Ishikawa (cell line): Measurements from ENCODE around the gene COL15A1.

Experiments used
- CEBPB ChIP-seq: IDR thresholded peaks from 2 replicates; pipeline ENCODE4 v1.6.1; 2012
- CREB1 ChIP-seq: IDR thresholded peaks from 2 replicates; pipeline ENCODE4 v1.6.1; 2012; ENCODE audit warnings: low read depth
- EGR1 ChIP-seq: IDR thresholded peaks from 2 replicates; pipeline ENCODE4 v1.6.1; 2012
- EP300 ChIP-seq: IDR thresholded peaks from 2 replicates; pipeline ENCODE4 v1.6.1; 2012; ENCODE audit warnings: borderline replicate concordance
- FOXM1 ChIP-seq: IDR thresholded peaks from 2 replicates; pipeline ENCODE4 v1.6.1; 2012; ENCODE audit warnings: low read depth, borderline replicate concordance
- MAX ChIP-seq: IDR thresholded peaks from 2 replicates; pipeline ENCODE4 v1.6.1; 2012
- NFIC ChIP-seq: IDR thresholded peaks from 2 replicates; pipeline ENCODE4 v1.6.1; 2012
- RAD21 ChIP-seq: IDR thresholded peaks from 2 replicates; pipeline ENCODE4 v1.6.1; 2012; ENCODE audit warnings: low read depth
- REST ChIP-seq: IDR thresholded peaks from 2 replicates; pipeline ENCODE4 v1.6.1; 2012; ENCODE audit warnings: low read depth, mild to moderate bottlenecking
- TAF1 ChIP-seq: IDR thresholded peaks from 2 replicates; pipeline ENCODE4 v1.6.1; 2012; ENCODE audit warnings: low read depth, mild to moderate bottlenecking
- TCF12 ChIP-seq: IDR thresholded peaks from 2 replicates; pipeline ENCODE4 v1.6.1; 2012; ENCODE audit warnings: low read depth
- TEAD4 ChIP-seq: IDR thresholded peaks from 2 replicates; pipeline ENCODE4 v1.6.1; 2012
- USF1 ChIP-seq: IDR thresholded peaks from 2 replicates; pipeline ENCODE4 v1.6.1; 2012
- YY1 ChIP-seq: IDR thresholded peaks from 2 replicates; pipeline ENCODE4 v1.6.1; 2012; ENCODE audit warnings: low read depth
- ZBTB7A ChIP-seq: IDR thresholded peaks from 2 replicates; pipeline ENCODE4 v1.6.1; 2012; ENCODE audit warnings: low read depth

The COL15A1 gene

GRCh38 chr9:99073347-99073746 is 129.6 kb downstream of the COL15A1 start:
- TF ChIP-seq ZBTB7A (no peak), TEAD4 (no peak), NFIC (no peak), RAD21 (no peak), FOXM1 (no peak), EGR1 (no peak), CREB1 (no peak), CEBPB (no peak), TAF1 (no peak)

- no peak for TF ChIP-seq YY1
- no peak for TF ChIP-seq EGR1
- no peak for TF ChIP-seq TAF1
- no peak for TF ChIP-seq RAD21
- TF ChIP-seq MAX: no peak
- no peak for TF ChIP-seq TEAD4
- TF ChIP-seq TCF12: no peak
- no peak for TF ChIP-seq USF1
- TF ChIP-seq CEBPB: no peak
- TF ChIP-seq NFIC: no peak
Measured at GRCh38 chr9:99073985-99074901, 130.5 kb downstream of the COL15A1 start.

- no peak for TF ChIP-seq EP300
- no peak for TF ChIP-seq ZBTB7A
- no peak for TF ChIP-seq USF1
- no peak for TF ChIP-seq CREB1
- TF ChIP-seq CEBPB: no peak
- TF ChIP-seq RAD21: no peak
- TF ChIP-seq YY1: no peak
- TF ChIP-seq TEAD4: no peak
- no peak for TF ChIP-seq TAF1
- TF ChIP-seq NFIC: no peak
Measured at GRCh38 chr9:99074902-99075245, 131.2 kb downstream of the COL15A1 start.

- TF ChIP-seq ZBTB7A (no peak), RAD21 (no peak), TEAD4 (no peak), CREB1 (no peak), NFIC (no peak), REST (no peak), EGR1 (no peak), USF1 (no peak), YY1 (no peak), MAX (no peak), TCF12 (no peak), TAF1 (no peak), CEBPB (no peak), FOXM1 (no peak), EP300 (no peak)
Measured at GRCh38 chr9:99075246-99075912, 131.7 kb downstream of the COL15A1 start.

GRCh38 chr9:99076030-99076429 is 132.3 kb downstream of the COL15A1 start:
- TF ChIP-seq YY1 (no peak), MAX (no peak), FOXM1 (no peak), CREB1 (no peak), USF1 (no peak), CEBPB (no peak), TAF1 (no peak), NFIC (no peak), TCF12 (no peak), RAD21 (no peak), EGR1 (no peak), EP300 (no peak), TEAD4 (no peak), ZBTB7A (no peak), REST (no peak)
